Liver (tissue), 9 donors: ENCODE data around the gene MGAT4A. TPM values are rescaled to one million over a fixed set of nuclear protein-coding genes. Genes with fewer than 3 reads are reported as not detected.
A peak's percentile ranks its signal among the peaks of the same experiment; 100 is the strongest.

ENCODE experiments used
- DNase-seq: peaks from one replicate; pipeline ENCODE4 v3.0.0-alpha.2; 2017; ENCODE audit warnings: low spot score
- H3K27ac ChIP-seq, 2 donors: one replicate each; pipeline ENCODE4 v1.7.0; 2013; ENCODE audit warnings: inconsistent platforms in 2 of 2, low read length in 2 of 2, control low read depth in 1 of 2, low read depth in 1 of 2, mild to moderate bottlenecking in 1 of 2
- H3K27me3 ChIP-seq, 4 donors: one replicate each; pipeline versions ENCODE4 v1.6.1 to v1.7.0; 2013; ENCODE audit warnings: low read length in 3 of 4, inconsistent platforms in 1 of 4, mild to moderate bottlenecking in 1 of 4, moderate library complexity in 1 of 4; ENCODE audit not compliant: control insufficient read depth in 4 of 4, insufficient read depth in 4 of 4
- H3K36me3 ChIP-seq, 4 donors: one replicate each; pipeline versions ENCODE4 v1.6.1 to v1.7.0; 2013; ENCODE audit warnings: low read length in 3 of 4, mild to moderate bottlenecking in 3 of 4, low read depth in 1 of 4, moderate library complexity in 1 of 4; ENCODE audit not compliant: control insufficient read depth in 4 of 4, insufficient read depth in 3 of 4
- H3K4me1 ChIP-seq, 4 donors: one replicate each; pipeline versions ENCODE4 v1.6.1 to v1.7.0; 2013; ENCODE audit warnings: low read length in 3 of 4, mild to moderate bottlenecking in 3 of 4, moderate library complexity in 1 of 4; ENCODE audit not compliant: control insufficient read depth in 4 of 4, insufficient read depth in 4 of 4
- H3K4me3 ChIP-seq, 3 donors: one replicate each; pipeline versions ENCODE4 v1.6.1 to v1.7.0; 2013; ENCODE audit warnings: low read length in 3 of 3, control low read depth in 1 of 3, low read depth in 1 of 3, mild to moderate bottlenecking in 1 of 3
- H3K9ac ChIP-seq, 2 donors: one replicate each; pipeline ENCODE4 v1.7.0; 2013; ENCODE audit warnings: low read length in 2 of 2, mild to moderate bottlenecking in 2 of 2, moderate library complexity in 2 of 2, control low read depth in 1 of 2, low read depth in 1 of 2
- H3K9me3 ChIP-seq, 4 donors: one replicate each; pipeline versions ENCODE4 v1.6.1 to v1.7.0; 2013; ENCODE audit warnings: low read length in 3 of 4; ENCODE audit not compliant: control insufficient read depth in 4 of 4
- ATF3 ChIP-seq: IDR thresholded peaks from 2 replicates; pipeline ENCODE4 v1.6.1; 2016; ENCODE audit warnings: antibody characterized with exemption
- CTCF ChIP-seq: fragments of 150-350 bp; IDR thresholded peaks from 2 replicates; pipeline ENCODE4 v1.5.1; 2017; ENCODE audit warnings: improper control_type of control experiment, low read depth, low read length; ENCODE audit not compliant: missing input control
- EGR1 ChIP-seq, 2 donors: IDR thresholded peaks; 2 replicates each; pipeline ENCODE4 v1.6.1; 2016 to 2018; ENCODE audit warnings: antibody characterized with exemption in 2 of 2, low read depth in 2 of 2
- FOXA1 ChIP-seq: IDR thresholded peaks from 2 replicates; pipeline ENCODE4 v1.6.1; 2016; ENCODE audit warnings: antibody characterized with exemption
- FOXA2 ChIP-seq: IDR thresholded peaks from 2 replicates; pipeline ENCODE4 v1.6.1; 2016; ENCODE audit warnings: antibody characterized with exemption
- GABPA ChIP-seq, 2 donors: IDR thresholded peaks in 1 of 2; conservative IDR thresholded peaks in 1 of 2; 2 replicates each; pipeline ENCODE4 v1.6.1; 2016; ENCODE audit warnings: antibody characterized with exemption in 2 of 2, mild to moderate bottlenecking in 1 of 2, moderate library complexity in 1 of 2
- HNF4A ChIP-seq, 2 donors: conservative IDR thresholded peaks; 2 replicates each; pipeline ENCODE4 v1.6.1; 2016; ENCODE audit warnings: antibody characterized with exemption in 2 of 2, mild to moderate bottlenecking in 2 of 2
- HNF4G ChIP-seq: IDR thresholded peaks from 2 replicates; pipeline ENCODE4 v1.6.1; 2016; ENCODE audit warnings: antibody characterized with exemption
- JUND ChIP-seq, 2 donors: IDR thresholded peaks; 2 replicates each; pipeline ENCODE4 v1.6.1; 2016; ENCODE audit warnings: antibody characterized with exemption in 2 of 2
- MAX ChIP-seq: IDR thresholded peaks from 2 replicates; pipeline ENCODE4 v1.6.1; 2016; ENCODE audit warnings: antibody characterized with exemption
- NR2F2 ChIP-seq: IDR thresholded peaks from 2 replicates; pipeline ENCODE4 v1.6.1; 2016; ENCODE audit warnings: antibody characterized with exemption
- RAD21 ChIP-seq, 2 donors: IDR thresholded peaks; 2 replicates each; pipeline ENCODE4 v1.6.1; 2016; ENCODE audit warnings: antibody characterized with exemption in 2 of 2, mild to moderate bottlenecking in 2 of 2
- REST ChIP-seq: IDR thresholded peaks from 2 replicates; pipeline ENCODE4 v1.6.1; 2016; ENCODE audit warnings: antibody characterized with exemption, mild to moderate bottlenecking
- RXRA ChIP-seq, 2 donors: IDR thresholded peaks; 2 replicates each; pipeline ENCODE4 v1.6.1; 2017 to 2018; ENCODE audit warnings: antibody characterized with exemption in 2 of 2, mild to moderate bottlenecking in 1 of 2
- SP1 ChIP-seq: IDR thresholded peaks from 2 replicates; pipeline ENCODE4 v1.6.1; 2018; ENCODE audit warnings: antibody characterized with exemption, mild to moderate bottlenecking
- TAF1 ChIP-seq: conservative IDR thresholded peaks from 2 replicates; pipeline ENCODE4 v1.6.1; 2016; ENCODE audit warnings: antibody characterized with exemption, mild to moderate bottlenecking
- YY1 ChIP-seq: IDR thresholded peaks from 2 replicates; pipeline ENCODE4 v1.6.1; 2016; ENCODE audit warnings: antibody characterized with exemption, mild to moderate bottlenecking
- ZBTB33 ChIP-seq: IDR thresholded peaks from 2 replicates; pipeline ENCODE4 v1.6.1; 2016; ENCODE audit warnings: antibody characterized with exemption
- WGBS: extraction: QIAGEN DNeasy Blood & Tissue Kit; methylation state at CpG from one replicate; pipeline ENCODE4 v1.1.7; 2013; 5-methylcytosine and 5-hydroxymethylcytosine counted together
- polyA plus RNA-seq, 2 donors: library from polyadenylated mRNA; stranded (reverse) in 1 of 2; unstranded in 1 of 2; fragments of 200-250 nt in 1 of 2; fragments of >200 nt in 1 of 2; fragmentation: Nextera tagmentation in 1 of 2; extraction: Ambion mirVana in 1 of 2; gene quantifications; one replicate each; pipeline versions ENCODE4 v1.2.1 to v1.2.3, GENCODE V29; 2013 to 2015
- total RNA-seq, 2 donors: library from RNA; depleted of rRNA; stranded (reverse); fragments of >200 nt; gene quantifications; one replicate each; pipeline ENCODE4 v1.2.3, GENCODE V29; 2014
- donor health status: healthy.
- donor health status: healthy.
- donor health status: healthy.
- donor health status: healthy.
- donor health status: healthy.

Gene MGAT4A
- total and polyA plus RNA-seq, 4 donors = 2.7 to 17.3 (median 5.4) TPM

GRCh38 chr2:98720286-98720685 lies 10.6 kb downstream of the MGAT4A start:
- Histone ChIP-seq H3K4me3 (no peak overlapping the region), H3K9ac (no peak overlapping the region), H3K36me3 (no peaks in the 10 kb centered on the region), H3K27ac (no peak overlapping the region), H3K27me3 (no peaks in the 10 kb centered on the region), H3K9me3 (no peaks in the 10 kb centered on the region), H3K4me1 (no peaks in the 10 kb centered on the region)
- WGBS = 94% methylated on average over 4 of the region's 4 CpGs
- DNase-seq = no peak
- TF ChIP-seq HNF4A (conservative IDR thresholded peaks at IDR 0.05) (peak in 1 of 2 donors; percentile 38), MAX (no peak)

- H3K27ac ChIP-seq = no peak overlapping the region
- no peak for DNase-seq
- H3K4me1 ChIP-seq = no peaks in the 10 kb centered on the region
- H3K9ac ChIP-seq = no peak overlapping the region
- H3K9me3 ChIP-seq = no peaks in the 10 kb centered on the region
- no peaks in the 10 kb centered on the region for H3K36me3 ChIP-seq
- H3K4me3 ChIP-seq = no peak overlapping the region
- H3K27me3 ChIP-seq = no peaks in the 10 kb centered on the region
- 90% methylated on average over 6 of the region's 6 CpGs for WGBS
- TF ChIP-seq NR2F2 = no peak
- no peak for TF ChIP-seq YY1
- TF ChIP-seq HNF4A (conservative IDR thresholded peaks at IDR 0.05) = no peak
- TF ChIP-seq GABPA (IDR thresholded peaks at IDR 0.05 in 1 of 2, conservative IDR thresholded peaks at IDR 0.05 in 1 of 2) = no peak
- TF ChIP-seq JUND (IDR thresholded peaks at IDR 0.05) = no peak
- TF ChIP-seq CTCF = no peak
- TF ChIP-seq FOXA1 = no peak
- TF ChIP-seq SP1 = no peak
- TF ChIP-seq FOXA2 = no peak
- TF ChIP-seq ZBTB33 = no peak
- TF ChIP-seq HNF4G = no peak
- no peak for TF ChIP-seq MAX
- no peak for TF ChIP-seq RXRA (IDR thresholded peaks at IDR 0.05)
- no peak for TF ChIP-seq RAD21 (IDR thresholded peaks at IDR 0.05)
- no peak for TF ChIP-seq EGR1 (IDR thresholded peaks at IDR 0.05; ENCODE audit: low read depth in 2 of 2)
- no peak for TF ChIP-seq REST
- TF ChIP-seq ATF3 = no peak
- no peak for TF ChIP-seq TAF1
Observed at GRCh38 chr2:98717621-98718020, 13.3 kb downstream of the MGAT4A start.
